Naive thymus-derived CD4-positive, alpha-beta T cell (primary cell): ENCODE measurements around the gene GABRA5. TPM values are rescaled to one million over a fixed set of nuclear protein-coding genes. Genes with fewer than 3 reads are reported as not detected.

Experiments
- ATAC-seq: fragments of 150-1000 bp; cut with Tn5 transposase; 2 replicates; pipeline ENCODE4 v1.10.0; 2021; ENCODE audit warnings: mild to moderate bottlenecking, moderate library complexity
- CTCF ChIA-PET: fragments of 350-600 bp; sonication (Branson Sonifier 250); formaldehyde crosslinking; loops from one replicate; lab custom pipeline; 2021; ENCODE audit warnings: antibody characterized with exemption; lab: Charles Lee
- POLR2A ChIA-PET: fragments of 350-600 bp; sonication (Branson Sonifier 250); formaldehyde crosslinking; loops from one replicate; lab custom pipeline; 2021; ENCODE audit warnings: antibody characterized with exemption, inconsistent platforms; lab: Charles Lee
- DNase-seq, 9 donors: peaks; one replicate each; pipeline versions ENCODE4 v3.0.0 to v3.0.0-alpha.2; 2020 to 2022; ENCODE audit warnings: mixed read lengths in 1 of 9
- H3K27ac ChIP-seq: one replicate; pipeline ENCODE4 v1.7.0; 2013; ENCODE audit warnings: mild to moderate bottlenecking, low read depth, low read length, moderate library complexity
- H3K27me3 ChIP-seq, 2 donors: one replicate each; pipeline ENCODE4 v1.7.0; 2013; ENCODE audit warnings: low read length in 2 of 2, mild to moderate bottlenecking in 2 of 2, moderate library complexity in 2 of 2; ENCODE audit not compliant: control insufficient read depth in 2 of 2, insufficient read depth in 2 of 2
- H3K36me3 ChIP-seq, 3 experiments: 1 replicate in 2 of 3; 2 replicates in 1 of 3; pipeline ENCODE4 v1.7.0; 2013; ENCODE audit warnings: low read length in 3 of 3, mild to moderate bottlenecking in 3 of 3, moderate library complexity in 1 of 3; ENCODE audit not compliant: insufficient read depth in 3 of 3, control insufficient read depth in 2 of 3
- H3K4me1 ChIP-seq, 2 donors: one replicate each; pipeline ENCODE4 v1.7.0; 2013; ENCODE audit warnings: low read length in 2 of 2, mild to moderate bottlenecking in 2 of 2, moderate library complexity in 1 of 2; ENCODE audit not compliant: control insufficient read depth in 2 of 2, insufficient read depth in 2 of 2
- H3K4me3 ChIP-seq: 2 replicates; pipeline ENCODE4 v1.7.0; 2013; ENCODE audit warnings: mild to moderate bottlenecking, low read length
- H3K9me3 ChIP-seq, 3 experiments: 1 replicate in 2 of 3; 2 replicates in 1 of 3; pipeline ENCODE4 v1.7.0; 2013; ENCODE audit warnings: low read length in 3 of 3; ENCODE audit not compliant: control insufficient read depth in 2 of 3
- H3K27ac Mint-ChIP-seq, 9 donors: one replicate each; pipeline ENCODE4 v1.8.0; 2020 to 2022; ENCODE audit warnings: mixed read lengths in 9 of 9, mild to moderate bottlenecking in 8 of 9, moderate library complexity in 5 of 9, inconsistent platforms in 2 of 9
- H3K27me3 Mint-ChIP-seq, 5 donors: one replicate each; pipeline ENCODE4 v1.8.0; 2021 to 2022; ENCODE audit warnings: mixed read lengths in 5 of 5, mild to moderate bottlenecking in 1 of 5
- H3K36me3 Mint-ChIP-seq, 5 donors: one replicate each; pipeline ENCODE4 v1.8.0; 2020 to 2022; ENCODE audit warnings: mixed read lengths in 5 of 5, mild to moderate bottlenecking in 3 of 5, inconsistent platforms in 1 of 5
- H3K4me1 Mint-ChIP-seq, 7 donors: one replicate each; pipeline ENCODE4 v1.8.0; 2020 to 2022; ENCODE audit warnings: mixed read lengths in 7 of 7, mild to moderate bottlenecking in 3 of 7, inconsistent platforms in 1 of 7
- H3K4me3 Mint-ChIP-seq, 10 donors: one replicate each; pipeline ENCODE4 v1.8.0; 2020 to 2022; ENCODE audit warnings: mild to moderate bottlenecking in 10 of 10, mixed read lengths in 10 of 10, moderate library complexity in 6 of 10, inconsistent platforms in 2 of 10
- H3K9me3 Mint-ChIP-seq, 11 donors: one replicate each; pipeline ENCODE4 v1.8.0; 2020 to 2022; ENCODE audit warnings: mixed read lengths in 11 of 11, mild to moderate bottlenecking in 4 of 11, inconsistent platforms in 1 of 11, moderate library complexity in 1 of 11
- intact Hi-C, 2 donors: fragments of 100-400 bp; cut with micrococcal nuclease; formaldehyde crosslinking; loops; one replicate each; pipeline ENCODE4 v1.15.1; 2023
- polyA plus RNA-seq, 2 donors: library from polyadenylated mRNA; unstranded; fragments of 300-500 nt; fragmentation: Illumina TruSeq; gene quantifications; one replicate each; pipeline ENCODE4 v1.2.3, GENCODE V29; 2021
- total RNA-seq, 6 experiments: library from RNA in 5 of 6; stranded (reverse) in 5 of 6; gene quantifications; 1 replicate in 5 of 6; 2 replicates in 1 of 6; pipeline ENCODE4 v1.2.3 and lab custom pipeline; 2021 to 2026

Gene GABRA5
- total and polyA plus RNA-seq, 7 experiments from 2014 or later: not detected

GRCh38 chr15:26943866-26944265, 77.0 kb downstream of the GABRA5 start:
- POLR2A ChIA-PET: no interaction called here
- H3K4me3 ChIP-seq: no peak overlapping the region
- intact Hi-C loops: no loop called here
- no peak overlapping the region for H3K4me3 Mint-ChIP-seq
- ATAC-seq (no peak), DNase-seq (no peak)
- CTCF ChIA-PET: no interaction called here
- no peaks in the 10 kb centered on the region for H3K4me1 ChIP-seq
- peaks cover 0 to 4% (median 0%) of the 10 kb centered on the region in 5 donors for H3K27me3 Mint-ChIP-seq
- no peak overlapping the region for H3K27ac Mint-ChIP-seq
- no peaks in the 10 kb centered on the region for H3K36me3 ChIP-seq
- no peaks in the 10 kb centered on the region for H3K36me3 Mint-ChIP-seq
- no peaks in the 10 kb centered on the region for H3K4me1 Mint-ChIP-seq
- H3K27ac ChIP-seq: no peak overlapping the region
- no peaks in the 10 kb centered on the region for H3K27me3 ChIP-seq
- H3K9me3 ChIP-seq: no peaks in the 10 kb centered on the region
- peaks cover 0 to 8% (median 2%) of the 10 kb centered on the region in 11 donors for H3K9me3 Mint-ChIP-seq

- Mint-ChIP-seq H3K9me3 (peaks cover 0 to 8% (median 2%) of the 10 kb centered on the region in 11 donors), H3K36me3 (no peaks in the 10 kb centered on the region), H3K27ac (no peak overlapping the region), H3K4me1 (no peaks in the 10 kb centered on the region), H3K4me3 (no peak overlapping the region), H3K27me3 (peaks cover 0 to 4% (median 0%) of the 10 kb centered on the region in 5 donors)
- H3K9me3 ChIP-seq: no peaks in the 10 kb centered on the region
- H3K27ac ChIP-seq: no peak overlapping the region
- H3K4me1 ChIP-seq: no peaks in the 10 kb centered on the region
- CTCF ChIA-PET: no interaction called here
- POLR2A ChIA-PET: no interaction called here
- H3K36me3 ChIP-seq: no peaks in the 10 kb centered on the region
- H3K4me3 ChIP-seq: no peak overlapping the region
- DNase-seq (no peak), ATAC-seq (no peak)
- H3K27me3 ChIP-seq: no peaks in the 10 kb centered on the region
- intact Hi-C loops: no loop called here
Measured at GRCh38 chr15:26945046-26945445, 78.2 kb downstream of the GABRA5 start.

GRCh38 chr15:26950001-26950400, 83.1 kb downstream of the GABRA5 start:
- Mint-ChIP-seq H3K4me3 (no peak overlapping the region), H3K36me3 (no peaks in the 10 kb centered on the region), H3K27ac (no peak overlapping the region), H3K9me3 (peaks cover 0 to 18% (median 11%) of the 10 kb centered on the region in 11 donors), H3K4me1 (no peaks in the 10 kb centered on the region), H3K27me3 (peaks cover 0 to 4% (median 0%) of the 10 kb centered on the region in 5 donors)
- H3K4me1 ChIP-seq: no peaks in the 10 kb centered on the region
- no peak overlapping the region for H3K4me3 ChIP-seq
- H3K36me3 ChIP-seq: no peaks in the 10 kb centered on the region
- POLR2A ChIA-PET: no interaction called here
- CTCF ChIA-PET: no interaction called here
- H3K27me3 ChIP-seq: no peaks in the 10 kb centered on the region
- H3K9me3 ChIP-seq: no peaks in the 10 kb centered on the region
- intact Hi-C loops: no loop called here
- ATAC-seq: no peak
- DNase-seq: no peak
- H3K27ac ChIP-seq: no peak overlapping the region

GRCh38 chr15:26954403-26954802, 87.5 kb downstream of the GABRA5 start:
- Mint-ChIP-seq H3K4me1 (no peaks in the 10 kb centered on the region), H3K27me3 (peaks cover 0 to 4% (median 0%) of the 10 kb centered on the region in 5 donors), H3K9me3 (peaks cover 0 to 24% (median 11%) of the 10 kb centered on the region in 11 donors), H3K4me3 (no peak overlapping the region), H3K27ac (no peak overlapping the region), H3K36me3 (no peaks in the 10 kb centered on the region)
- no peaks in the 10 kb centered on the region for H3K4me1 ChIP-seq
- intact Hi-C loops: no loop called here
- no peaks in the 10 kb centered on the region for H3K9me3 ChIP-seq
- ATAC-seq: no peak
- no peak for DNase-seq
- H3K36me3 ChIP-seq: no peaks in the 10 kb centered on the region
- no peaks in the 10 kb centered on the region for H3K27me3 ChIP-seq
- ChIA-PET POLR2A (no interaction called here), CTCF (no interaction called here)
- H3K27ac ChIP-seq: no peak overlapping the region
- H3K4me3 ChIP-seq: no peak overlapping the region

- Mint-ChIP-seq H3K36me3 (no peaks in the 10 kb centered on the region), H3K27ac (no peak overlapping the region), H3K4me3 (no peak overlapping the region), H3K27me3 (peaks cover 18 to 35% (median 33%) of the 10 kb centered on the region in 5 donors), H3K4me1 (peaks cover 0 to 4% (median 0%) of the 10 kb centered on the region in 7 donors), H3K9me3 (peaks cover 0 to 18% (median 6%) of the 10 kb centered on the region in 11 donors)
- Histone ChIP-seq H3K4me3 (no peak overlapping the region), H3K27me3 (no peaks in the 10 kb centered on the region), H3K36me3 (no peaks in the 10 kb centered on the region), H3K9me3 (no peaks in the 10 kb centered on the region), H3K27ac (no peak overlapping the region), H3K4me1 (no peaks in the 10 kb centered on the region)
- DNase-seq (no peak), ATAC-seq (no peak)
- intact Hi-C loops: no loop called here
- ChIA-PET POLR2A (no interaction called here), CTCF (no interaction called here)
Measured at GRCh38 chr15:26967719-26968269, 100.9 kb downstream of the GABRA5 start.

GRCh38 chr15:26968806-26969205, 101.9 kb downstream of the GABRA5 start:
- Histone ChIP-seq H3K4me1 (no peaks in the 10 kb centered on the region), H3K36me3 (no peaks in the 10 kb centered on the region), H3K27ac (no peak overlapping the region), H3K27me3 (no peaks in the 10 kb centered on the region), H3K4me3 (no peak overlapping the region), H3K9me3 (no peaks in the 10 kb centered on the region)
- Mint-ChIP-seq H3K4me1 (peaks cover 0 to 4% (median 0%) of the 10 kb centered on the region in 7 donors), H3K9me3 (peaks cover 0 to 18% (median 4%) of the 10 kb centered on the region in 11 donors), H3K27me3 (peaks cover 18 to 41% (median 33%) of the 10 kb centered on the region in 5 donors), H3K36me3 (no peaks in the 10 kb centered on the region), H3K27ac (no peak overlapping the region), H3K4me3 (no peak overlapping the region)
- intact Hi-C loops: no loop called here
- ChIA-PET CTCF (no interaction called here), POLR2A (no interaction called here)
- DNase-seq (no peak), ATAC-seq (no peak)

GRCh38 chr15:26970712-26971210, 103.9 kb downstream of the GABRA5 start, which contains the start of gene GABRG3:
GABRG3 (plus strand) TSS chr15:26971181.
- intact Hi-C loops: no loop called here
- H3K27me3 ChIP-seq: no peaks in the 10 kb centered on the region
- Mint-ChIP-seq H3K36me3 (no peaks in the 10 kb centered on the region), H3K27me3 (peaks cover 18 to 41% (median 33%) of the 10 kb centered on the region in 5 donors), H3K4me1 (peaks cover 0 to 4% (median 0%) of the 10 kb centered on the region in 7 donors), H3K27ac (no peak within 1 kb of the TSS), H3K9me3 (peaks cover 0 to 18% (median 3%) of the 10 kb centered on the region in 11 donors), H3K4me3 (no peak within 1 kb of the TSS)
- no peaks in the 10 kb centered on the region for H3K9me3 ChIP-seq
- no peaks in the 10 kb centered on the region for H3K4me1 ChIP-seq
- ATAC-seq (no peak), DNase-seq (no peak)
- H3K4me3 ChIP-seq: no peak within 1 kb of the TSS
- ChIA-PET POLR2A (no interaction called here), CTCF (no interaction called here)
- no peaks in the 10 kb centered on the region for H3K36me3 ChIP-seq
- H3K27ac ChIP-seq: no peak within 1 kb of the TSS
